ENCODE measurements around the gene PFKFB2.

Gene PFKFB2

DNA sequence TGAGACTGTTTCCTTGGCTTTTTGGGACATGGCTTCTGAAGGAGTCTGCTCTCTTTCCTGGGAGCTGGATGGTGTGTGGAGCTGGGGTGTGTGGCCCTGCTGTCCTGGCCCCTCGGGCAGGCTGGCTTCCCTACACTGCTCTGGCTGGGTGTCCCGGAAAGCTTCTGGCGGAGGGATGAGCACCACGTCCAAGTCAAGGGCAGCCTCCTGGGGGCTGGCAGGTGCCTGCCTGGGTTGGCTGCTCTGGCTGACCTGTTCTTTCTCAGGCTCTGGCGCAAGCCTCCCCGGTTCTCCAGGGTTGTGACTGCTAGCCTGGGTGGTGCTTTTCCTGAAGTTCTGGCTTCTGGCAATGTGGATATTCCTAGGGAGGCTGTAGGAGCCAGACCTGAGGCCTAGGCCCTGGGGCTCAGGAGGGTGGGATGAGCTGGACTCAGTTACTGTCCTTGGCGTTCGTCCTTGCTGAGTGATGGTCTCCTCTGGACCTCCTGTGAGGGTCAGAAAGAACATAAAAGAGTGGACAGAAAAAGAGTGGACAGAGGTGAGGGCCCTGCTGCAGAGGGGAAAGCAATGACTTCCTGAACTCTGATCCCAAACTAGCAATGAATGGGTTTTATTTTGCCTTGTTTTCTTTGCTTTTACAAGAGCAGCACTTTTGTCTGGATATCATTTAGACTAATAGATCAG, 29.9 kb upstream of the PFKFB2 start:
- DNase-seq, result no peak

GRCh38 chr1:207024202-207025145, 28.6 kb upstream of the PFKFB2 start:
- DNase-seq, result no peak

GRCh38 chr1:207025146-207025880, 27.8 kb upstream of the PFKFB2 start:
- DNase-seq, result no peak

DNA sequence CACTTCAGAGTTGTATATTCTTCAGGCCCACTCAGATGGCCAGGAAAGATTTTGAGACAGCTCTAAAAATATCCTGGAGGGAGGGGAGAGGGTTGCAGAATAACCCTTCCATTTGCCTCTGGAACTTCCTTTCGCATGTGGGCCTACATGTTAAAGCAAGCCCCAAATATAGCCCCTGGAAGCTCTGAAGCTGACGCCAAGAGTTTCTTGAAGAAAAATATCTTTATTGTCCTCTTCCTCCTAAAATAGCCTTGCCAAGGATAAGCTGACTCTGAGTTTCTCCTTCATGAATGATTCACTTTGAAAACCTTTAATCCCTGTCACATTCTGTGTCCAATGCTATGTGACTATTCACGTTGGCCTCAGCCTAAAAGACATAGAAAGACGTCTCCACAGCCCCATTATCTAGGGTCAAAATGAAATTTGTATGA, 27.0 kb upstream of the PFKFB2 start:
- DNase-seq, result no peak

DNA sequence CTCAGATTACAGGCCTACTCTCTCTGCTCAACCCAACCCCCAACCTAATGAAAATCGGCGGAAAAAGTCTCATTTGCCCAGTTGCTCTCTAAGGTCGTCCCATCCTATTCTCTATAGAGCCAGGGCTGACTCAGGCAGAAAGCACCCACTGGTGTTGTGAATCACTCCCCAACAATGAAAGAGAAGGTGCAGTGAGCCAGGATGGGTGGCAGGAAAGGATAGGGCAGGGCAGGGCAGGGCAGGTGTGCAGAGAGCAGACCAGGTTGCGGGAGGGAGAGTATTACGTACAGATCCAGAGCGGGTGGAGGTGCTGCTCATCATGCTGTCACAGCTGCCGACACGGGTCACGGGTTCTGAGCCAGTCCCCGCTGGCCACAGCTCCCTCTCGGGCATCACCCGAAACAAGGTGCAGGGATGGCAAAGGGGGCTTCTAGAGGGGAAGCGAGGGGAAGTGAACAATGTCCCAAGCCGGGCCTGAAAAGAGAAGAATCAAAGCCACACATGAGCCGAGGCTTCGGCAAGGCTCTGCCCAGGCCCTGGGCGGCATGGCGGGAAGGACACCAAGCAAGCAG, 25.8 kb upstream of the PFKFB2 start:
- no peak for DNase-seq

DNA sequence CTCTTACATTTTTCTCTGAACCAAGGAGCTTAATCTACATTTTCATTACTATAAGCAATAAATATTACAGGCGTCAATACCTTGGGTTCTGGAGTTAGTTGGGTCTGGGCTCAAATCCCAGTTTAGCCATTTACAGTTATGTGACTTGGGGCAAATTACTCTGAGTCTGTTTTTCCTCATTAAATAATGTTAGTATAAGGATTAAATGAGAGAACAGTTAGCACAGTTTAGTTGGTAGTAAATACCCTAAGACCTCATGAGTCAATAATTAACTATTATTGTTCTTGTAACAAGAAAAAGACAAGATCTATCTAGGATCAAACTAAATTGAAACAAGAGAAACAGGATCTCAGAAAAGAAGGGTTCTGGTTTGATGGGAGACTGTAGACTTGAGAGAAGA, 25.2 kb upstream of the PFKFB2 start:
- DNase-seq, result no peak

DNA sequence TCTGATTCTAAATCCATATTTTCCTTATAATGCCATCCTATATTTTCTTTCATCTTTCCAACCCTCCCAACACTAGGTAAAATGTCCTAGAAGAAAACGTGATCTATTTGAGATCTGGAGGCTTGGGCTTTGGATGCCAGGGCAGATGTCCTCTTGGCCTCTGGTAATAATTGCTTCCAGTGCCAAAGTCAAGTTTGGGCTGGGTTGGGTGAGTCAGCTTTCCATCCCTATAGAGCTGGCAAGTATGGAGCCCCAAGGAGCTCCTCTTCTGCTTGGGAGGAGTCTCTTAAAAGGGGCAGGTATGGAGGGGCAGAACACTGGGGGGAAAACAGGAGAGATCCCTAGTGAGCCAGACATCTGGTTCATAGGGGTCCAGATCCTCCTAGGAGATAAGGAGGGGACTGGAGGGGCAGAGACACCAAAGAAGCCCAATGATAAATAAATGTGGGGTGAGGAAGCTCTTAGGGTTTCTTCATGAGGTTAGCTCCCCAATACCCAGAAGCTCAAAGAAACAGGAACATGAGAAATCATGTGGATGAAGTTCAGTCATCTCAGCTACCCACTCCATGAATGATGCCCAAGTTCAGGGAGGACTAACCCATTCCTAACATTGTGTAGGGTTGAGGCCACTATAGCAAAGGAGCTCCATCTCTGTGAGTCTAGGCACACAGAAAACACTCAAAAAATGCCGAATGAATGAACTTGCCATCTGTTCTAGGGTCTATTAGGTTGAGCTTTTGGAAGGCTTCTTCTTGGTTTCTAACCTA, 24.0 kb upstream of the PFKFB2 start:
- no peak for DNase-seq

- no peak for DNase-seq
Measured at GRCh38 chr1:207029701-207030521, 23.2 kb upstream of the PFKFB2 start.

DNA sequence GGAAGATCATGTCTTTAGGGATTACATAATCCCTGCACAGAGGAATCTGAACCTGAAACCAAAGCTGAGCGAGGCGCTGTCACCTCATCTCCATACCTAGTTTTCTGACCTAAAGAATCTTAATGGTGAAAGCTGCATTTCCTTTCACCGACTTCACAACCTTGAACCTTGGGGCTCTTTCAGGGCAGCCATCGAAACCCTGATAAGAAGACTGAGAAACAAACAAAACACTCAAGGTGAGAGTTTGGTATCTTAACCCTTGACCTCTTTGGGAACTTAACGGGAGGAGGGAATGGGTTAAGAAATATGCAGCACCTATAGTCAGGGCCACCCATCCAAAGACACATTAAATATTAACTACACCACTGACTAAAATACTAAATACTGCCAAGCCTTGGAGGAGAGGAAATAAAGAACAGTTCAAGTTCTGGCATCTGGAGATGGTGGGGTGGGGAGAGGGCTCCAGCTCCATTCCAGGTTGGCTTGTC, 22.5 kb upstream of the PFKFB2 start:
- no peak for DNase-seq

- DNase-seq, result no peak
Measured at GRCh38 chr1:207031016-207031415, 22.1 kb upstream of the PFKFB2 start.

- no peak for DNase-seq
Measured at GRCh38 chr1:207031632-207032264, 21.3 kb upstream of the PFKFB2 start.

- DNase-seq, result peak in 1 of 2 experiments; percentile 15
Measured at GRCh38 chr1:207032528-207033017, 20.5 kb upstream of the PFKFB2 start, which contains the start of gene C1orf116. Gene C1orf116, minus strand, starts transcription at chr1:207032756. Its CDS starts 5,158 bp downstream, at chr1:207027598.

GRCh38 chr1:207033302-207033701, 19.8 kb upstream of the PFKFB2 start:
- no peak for DNase-seq

DNA sequence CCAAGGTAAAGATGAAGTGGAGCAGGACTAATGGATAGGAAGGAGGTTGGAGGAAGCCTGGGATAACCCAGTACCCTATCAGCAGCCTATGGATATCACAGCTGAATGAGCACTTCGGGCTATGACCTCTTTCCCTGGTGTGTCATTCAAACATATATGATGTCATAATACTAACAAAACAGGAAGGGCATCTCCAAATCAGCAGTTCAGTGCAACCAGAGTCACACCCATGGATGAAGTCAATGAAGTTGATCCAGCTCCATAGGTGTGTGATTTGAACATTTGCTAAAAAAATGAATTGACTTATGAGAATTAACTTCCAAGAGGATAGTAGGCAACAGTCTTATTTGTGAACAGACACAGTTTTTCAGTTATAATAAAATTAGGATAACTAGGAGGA, 18.9 kb upstream of the PFKFB2 start:
- no peak for DNase-seq

GRCh38 chr1:207034998-207035397, 18.1 kb upstream of the PFKFB2 start:
- DNase-seq, result no peak

DNA sequence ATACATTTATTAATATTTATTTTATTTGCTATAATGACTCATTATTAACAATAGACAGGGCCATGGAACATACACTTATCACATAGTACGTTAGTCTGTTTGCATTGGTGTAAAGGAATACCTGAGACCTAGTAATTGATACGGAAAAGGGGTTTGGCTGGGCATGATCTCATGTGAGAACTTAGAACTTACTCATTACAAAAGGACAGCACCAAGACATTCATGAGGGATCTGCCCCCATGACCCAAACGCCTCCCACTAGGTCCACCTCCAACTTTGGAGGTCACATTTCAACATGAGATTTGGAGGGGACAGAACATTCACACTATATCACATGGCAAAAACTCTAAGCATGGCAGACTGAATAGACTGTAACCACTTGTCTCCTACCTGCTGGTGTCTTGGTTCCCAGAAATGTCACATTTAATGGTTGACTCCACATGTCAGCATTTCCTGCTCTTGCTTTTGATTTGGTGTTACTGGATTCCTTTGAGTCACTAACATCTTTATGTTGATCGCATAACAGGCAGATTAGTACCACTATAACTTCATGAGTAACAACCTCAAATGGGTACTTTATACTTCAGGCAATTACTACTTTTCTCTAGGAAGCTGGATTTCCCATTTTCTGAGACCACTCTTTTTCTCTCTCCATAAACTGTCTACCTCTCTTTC, 17.1 kb upstream of the PFKFB2 start:
- no peak for DNase-seq

- no peak for DNase-seq
Measured at GRCh38 chr1:207036865-207037264, 16.2 kb upstream of the PFKFB2 start.

- DNase-seq, result no peak
Measured at GRCh38 chr1:207039380-207040180, 13.5 kb upstream of the PFKFB2 start.

DNA sequence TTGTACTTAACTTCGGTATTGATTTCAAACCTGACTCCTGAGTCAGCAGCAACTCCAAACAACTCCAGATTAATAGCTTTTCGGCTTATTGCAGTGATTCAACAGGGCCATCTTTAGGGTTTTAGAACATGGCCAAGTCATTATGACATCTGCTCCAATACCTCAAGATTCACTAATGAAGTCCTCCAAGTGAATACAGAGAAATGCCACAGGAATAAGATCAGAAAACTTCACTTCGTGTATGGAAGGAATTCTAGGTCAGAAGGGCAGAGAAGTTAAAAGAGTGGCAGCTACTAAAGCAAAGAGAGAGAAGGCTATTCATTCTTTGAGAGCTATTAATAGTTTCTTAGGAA, 12.9 kb upstream of the PFKFB2 start:
- no peak for DNase-seq

All from SHP77 (cell line).